GM19238 (cell line): ENCODE results near the gene CRAT.
"Not testable (repeated sequence)": the region's sequence is repeated elsewhere in the genome, so short reads cannot be mapped to it uniquely, and the experiment has no call there.

Source experiments
- DNase-seq: peaks from one replicate; pipeline ENCODE4 v3.0.0; 2011; ENCODE audit warnings: low spot score; ENCODE audit not compliant: insufficient read length

CRAT gene

DNA sequence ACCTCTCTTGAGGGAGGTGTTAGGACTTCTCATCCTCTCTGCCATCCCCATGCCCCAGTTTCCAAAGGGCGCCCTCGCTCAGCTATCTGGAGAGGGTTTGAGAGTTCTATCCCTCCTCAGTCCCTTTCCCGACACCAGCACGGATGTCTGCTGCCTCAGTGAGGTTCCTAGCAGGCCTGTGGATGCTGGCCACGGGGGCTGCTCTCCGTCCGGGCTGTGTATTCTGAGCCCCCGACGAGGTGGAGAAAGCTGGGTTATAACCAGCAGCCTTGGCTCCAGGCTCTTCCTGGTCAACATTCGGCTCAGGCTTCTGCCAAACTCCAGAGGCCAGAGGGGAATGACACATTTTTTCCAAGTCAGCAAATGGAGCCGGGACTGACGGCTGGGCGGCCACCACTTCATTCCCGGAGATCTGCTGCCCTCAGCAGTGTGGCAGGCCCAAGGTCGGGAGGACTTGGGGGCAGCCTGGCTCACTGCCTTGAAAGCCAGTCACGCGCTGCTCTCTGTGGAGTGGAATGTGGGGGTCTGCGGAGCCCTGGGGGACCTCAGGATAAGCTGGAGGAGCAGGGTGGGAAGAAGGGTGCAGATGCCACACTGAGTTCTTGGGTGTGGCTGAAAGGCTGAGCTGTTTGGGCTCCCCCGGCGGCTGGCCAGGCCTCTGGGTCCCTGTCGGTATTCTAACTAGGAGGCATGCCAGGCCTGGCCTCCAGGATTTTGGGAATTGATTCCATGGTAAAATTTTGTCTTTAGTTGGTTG lies 28.1 kb upstream of the CRAT start:
- DNase-seq, result no peak

DNA sequence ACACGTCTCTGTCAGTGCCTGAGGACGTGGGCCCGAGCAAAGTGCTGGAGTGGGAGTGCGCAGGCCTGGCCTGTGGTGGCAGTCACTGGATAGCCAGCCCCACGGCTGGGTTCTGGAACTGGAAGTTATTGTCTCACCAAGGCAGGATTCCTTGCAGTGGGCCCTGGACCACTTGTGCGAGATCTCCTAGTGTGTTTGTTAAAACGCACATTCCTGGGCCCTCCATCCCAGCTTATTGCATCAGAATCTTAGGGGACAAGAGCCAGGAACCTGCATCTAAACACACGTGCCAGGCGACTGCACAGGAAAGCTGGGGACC lies 27.5 kb upstream of the CRAT start:
- DNase-seq, result no peak

DNA sequence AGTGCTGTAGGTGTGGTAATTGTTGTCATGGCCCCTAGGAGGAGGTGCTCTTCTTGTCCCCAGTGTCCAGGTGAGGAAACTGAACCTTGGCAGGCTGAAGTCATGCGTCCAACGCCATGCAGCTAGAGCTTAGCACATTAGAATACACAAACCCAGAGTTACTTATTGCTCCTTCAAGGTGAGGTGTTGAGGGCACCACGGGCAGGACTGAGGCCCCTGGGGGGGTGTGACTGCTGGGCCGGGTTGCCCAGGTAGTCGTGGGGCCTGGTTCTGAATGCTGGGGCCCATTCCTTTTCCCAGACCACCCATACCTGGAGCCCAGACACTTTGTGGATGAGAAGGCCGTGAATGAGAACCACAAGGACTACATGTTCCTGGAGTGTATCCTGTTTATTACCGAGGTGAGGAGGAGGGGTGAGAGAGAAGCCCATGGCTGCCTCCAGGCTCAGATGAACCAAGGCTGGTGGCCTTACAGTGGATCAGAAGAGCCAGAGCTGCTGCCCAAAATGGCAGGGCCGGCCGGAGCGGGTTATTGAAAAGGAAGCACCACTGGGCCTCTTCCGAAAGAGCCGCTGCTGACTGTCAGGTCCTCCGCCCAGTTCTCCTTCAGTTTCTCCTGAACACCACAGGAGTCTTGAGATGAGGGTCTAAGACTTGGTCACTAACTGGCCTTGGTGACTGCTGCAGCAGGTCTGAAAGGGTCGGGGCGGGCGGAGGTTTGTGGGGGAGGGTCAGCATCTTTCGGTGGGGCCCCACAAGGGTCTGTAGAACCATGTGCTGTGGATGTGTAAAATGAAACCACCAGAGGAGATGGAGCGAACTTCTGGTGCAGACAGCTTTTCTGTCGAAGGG lies 26.9 kb upstream of the CRAT start:
- no peak for DNase-seq

DNA sequence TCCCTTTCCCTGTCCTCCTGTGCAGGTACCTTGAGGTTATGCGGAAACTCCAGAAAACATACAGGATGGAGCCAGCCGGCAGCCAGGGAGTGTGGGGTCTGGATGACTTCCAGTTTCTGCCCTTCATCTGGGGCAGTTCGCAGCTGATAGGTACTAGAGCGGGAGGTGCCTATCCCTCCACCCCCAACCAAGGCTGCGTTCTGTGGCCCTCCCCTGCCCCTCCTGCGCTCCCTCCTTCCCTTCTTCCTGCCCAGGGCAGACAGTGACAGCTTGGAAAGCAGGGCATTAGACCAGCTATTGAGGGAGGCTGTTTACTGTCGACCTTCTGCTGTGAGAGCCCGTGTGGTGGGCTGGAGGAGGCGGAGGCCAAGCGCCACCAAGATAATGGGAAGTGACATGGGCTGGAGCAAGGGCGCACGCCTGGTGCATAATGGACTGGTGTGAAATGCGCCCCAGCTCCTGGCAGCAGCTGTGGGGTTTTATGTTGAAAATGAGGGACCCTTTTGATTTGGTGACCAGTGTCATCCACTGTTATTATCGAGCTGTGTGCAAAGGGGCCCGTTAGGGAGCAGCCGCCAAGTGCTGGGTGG lies 25.9 kb upstream of the CRAT start:
- no peak for DNase-seq

DNA sequence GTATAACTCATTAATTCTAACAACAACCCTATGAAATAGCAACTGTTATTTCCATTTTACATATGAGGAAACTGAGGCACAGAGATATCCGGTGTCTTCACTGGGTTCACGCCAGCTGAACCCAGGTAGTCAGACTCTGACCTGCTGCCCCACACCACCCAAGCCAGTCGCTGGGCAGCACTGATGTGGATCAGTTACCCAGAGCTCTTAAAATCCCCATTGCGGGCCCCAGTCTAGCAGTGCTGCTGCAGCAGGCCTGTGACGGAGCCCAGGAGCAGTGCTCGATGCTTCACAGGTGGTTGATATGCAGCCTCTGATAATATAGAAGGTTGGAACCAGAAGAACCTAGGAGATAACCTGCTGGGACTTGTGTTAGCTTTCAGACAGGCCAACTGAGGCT lies 24.9 kb upstream of the CRAT start:
- no peak for DNase-seq

DNA sequence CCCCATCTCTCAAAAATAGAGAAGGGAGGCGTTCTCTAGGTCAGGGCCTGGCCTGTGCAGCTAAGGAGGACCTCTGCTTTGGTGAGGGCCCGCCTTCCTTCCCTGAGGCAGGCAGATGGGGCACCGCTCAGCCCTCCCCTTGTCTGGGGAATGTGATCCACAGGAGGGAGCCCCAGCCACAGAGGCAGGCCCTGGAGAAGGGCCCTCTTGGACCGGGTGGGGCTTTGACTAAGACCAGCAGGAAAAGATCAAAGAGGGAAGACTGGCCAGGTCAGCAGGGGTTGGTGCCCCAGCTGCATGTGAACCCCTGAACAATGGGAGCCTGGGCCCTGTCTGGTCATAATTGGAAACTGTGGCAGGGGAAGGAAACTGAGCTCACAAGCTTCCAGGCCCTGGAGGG lies 22.5 kb upstream of the CRAT start:
- no peak for DNase-seq

DNA sequence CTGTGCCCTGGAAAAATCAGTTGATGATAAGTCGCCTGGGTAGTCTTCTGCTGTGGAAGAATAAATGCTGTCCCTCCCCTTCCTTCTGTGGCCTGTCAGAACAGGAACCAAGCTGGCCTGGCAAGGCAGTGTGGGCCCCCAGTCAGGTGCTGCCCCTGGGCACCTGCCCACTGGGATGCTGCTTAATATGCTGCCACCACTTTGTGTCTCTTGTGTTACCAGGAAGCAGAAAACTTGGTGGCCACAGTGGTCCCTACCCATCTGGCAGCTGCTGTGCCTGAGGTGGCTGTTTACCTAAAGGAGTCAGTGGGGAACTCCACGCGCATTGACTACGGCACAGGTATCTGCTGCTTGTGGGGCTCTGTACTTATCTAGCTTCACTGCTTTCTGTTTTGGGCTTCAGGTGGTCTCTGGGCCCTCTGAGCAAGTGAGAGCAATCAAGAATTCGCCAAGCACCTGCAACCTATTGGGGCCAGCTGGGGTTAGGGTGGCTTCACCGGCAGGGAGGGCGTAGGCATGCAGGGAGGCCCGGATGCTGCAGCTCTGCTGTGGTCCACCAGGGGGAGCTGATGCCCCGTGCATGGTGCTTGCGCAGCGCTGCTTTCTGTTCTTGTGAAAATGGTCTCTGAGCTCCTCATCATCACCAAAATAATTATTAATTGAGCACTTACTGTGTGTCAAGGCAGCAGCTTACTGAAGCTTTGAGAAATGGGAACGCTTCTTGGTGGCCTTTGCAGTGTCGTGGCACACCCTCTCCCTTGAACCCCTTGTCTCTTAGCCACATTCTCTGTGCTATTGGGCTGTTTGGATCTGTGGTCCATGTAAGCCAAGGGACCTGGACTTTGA lies 20.9 kb upstream of the CRAT start:
- peak; percentile 86 for DNase-seq

DNA sequence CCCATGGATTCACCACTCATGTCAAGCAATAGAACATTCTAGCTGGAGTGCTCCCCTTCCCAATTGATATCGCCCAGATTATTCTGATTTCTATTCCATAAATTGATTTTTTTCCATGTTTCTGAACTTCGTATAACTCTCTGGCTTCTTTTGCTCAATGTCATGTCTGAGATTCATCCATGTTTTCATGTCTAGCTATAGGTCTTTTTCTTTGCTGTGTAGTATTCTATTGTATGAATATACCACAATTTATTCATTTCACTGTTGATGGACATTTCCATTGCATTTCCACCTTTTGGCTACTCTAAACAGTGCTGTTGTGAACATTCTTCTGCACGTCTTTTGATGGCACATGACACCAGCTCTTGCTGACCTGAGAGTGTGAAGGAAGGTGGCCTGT lies 20.2 kb upstream of the CRAT start:
- DNase-seq, result no peak

DNA sequence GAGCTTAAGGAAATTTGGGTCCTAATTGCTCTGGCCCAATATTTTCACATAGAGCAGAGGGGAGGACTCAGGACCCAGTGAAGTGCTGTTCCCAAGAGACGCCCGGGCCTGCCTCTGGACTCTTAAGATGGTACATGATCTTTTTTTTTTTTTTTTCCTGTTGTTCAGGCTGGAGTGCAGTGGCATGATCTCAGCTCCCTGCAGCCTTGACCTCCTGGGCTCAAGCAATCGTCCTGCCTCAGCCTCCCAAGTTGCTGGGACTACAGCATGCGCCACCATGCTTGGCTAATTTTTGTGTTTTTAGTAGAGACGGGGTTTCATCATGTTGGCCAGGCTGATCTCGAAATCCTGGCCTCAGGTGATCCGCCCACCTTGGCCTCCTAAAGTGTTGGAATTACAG lies 19.7 kb upstream of the CRAT start:
- not testable (repeated sequence) for DNase-seq

DNA sequence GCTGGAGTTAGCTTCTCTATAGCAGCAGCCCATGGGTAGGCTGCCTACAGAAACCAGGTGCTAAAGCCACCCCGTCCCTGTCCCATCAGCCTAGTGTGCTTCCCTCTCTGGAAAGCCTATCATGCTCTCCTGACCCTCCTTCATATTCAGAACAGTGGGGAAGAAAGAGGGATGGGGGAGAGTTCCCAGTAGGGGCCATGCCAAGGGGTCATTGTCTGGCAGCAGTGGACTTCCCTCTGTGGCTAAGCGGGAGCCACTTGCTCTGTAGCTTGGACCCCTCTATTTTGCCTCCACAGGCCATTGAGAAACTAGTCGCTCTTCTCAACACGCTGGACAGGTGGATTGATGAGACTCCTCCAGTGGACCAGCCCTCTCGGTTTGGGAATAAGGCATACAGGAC lies 18.1 kb upstream of the CRAT start:
- DNase-seq, result no peak

DNA sequence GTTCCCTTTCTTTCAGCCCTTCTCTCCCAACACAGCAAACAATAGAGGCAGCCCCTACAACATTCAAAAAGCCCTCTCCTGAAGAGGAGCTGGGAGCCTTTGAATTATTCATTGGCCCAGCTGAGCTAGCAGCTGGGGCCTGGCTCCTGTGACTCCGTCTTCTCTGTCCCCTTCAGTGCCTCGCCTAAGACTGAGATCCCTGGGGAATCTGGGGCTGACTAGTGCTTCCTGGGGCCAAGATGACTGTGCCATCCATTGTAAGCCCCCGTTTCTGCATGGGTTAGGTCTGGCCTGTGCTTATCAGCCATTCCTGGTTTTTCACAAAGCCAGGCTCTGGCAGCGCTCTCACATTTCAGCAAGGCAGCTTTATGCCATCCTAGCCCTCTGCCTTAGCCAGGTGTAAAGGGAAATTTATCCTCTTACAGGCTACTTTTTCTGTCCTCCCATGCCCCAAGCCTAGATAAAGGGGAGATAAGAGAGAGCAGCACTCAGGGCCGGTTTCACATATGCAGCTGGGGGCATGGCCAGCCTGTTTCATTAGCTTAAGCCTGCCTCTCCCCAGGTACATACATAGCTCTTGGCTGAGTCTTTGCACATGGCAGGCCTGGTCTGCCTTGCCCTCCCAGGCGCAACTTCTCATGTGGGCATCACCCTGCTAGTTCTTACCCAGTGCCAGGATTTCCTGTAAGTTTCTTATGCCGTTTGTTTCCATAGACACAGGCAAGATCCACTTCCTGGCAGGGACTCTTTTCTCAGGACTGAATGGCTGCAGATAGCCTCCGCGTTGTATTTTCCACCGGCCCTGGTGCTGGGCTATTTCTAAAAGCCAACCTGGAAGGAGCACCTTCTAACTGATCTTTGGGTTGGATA lies 16.4 kb upstream of the CRAT start:
- no peak for DNase-seq

DNA sequence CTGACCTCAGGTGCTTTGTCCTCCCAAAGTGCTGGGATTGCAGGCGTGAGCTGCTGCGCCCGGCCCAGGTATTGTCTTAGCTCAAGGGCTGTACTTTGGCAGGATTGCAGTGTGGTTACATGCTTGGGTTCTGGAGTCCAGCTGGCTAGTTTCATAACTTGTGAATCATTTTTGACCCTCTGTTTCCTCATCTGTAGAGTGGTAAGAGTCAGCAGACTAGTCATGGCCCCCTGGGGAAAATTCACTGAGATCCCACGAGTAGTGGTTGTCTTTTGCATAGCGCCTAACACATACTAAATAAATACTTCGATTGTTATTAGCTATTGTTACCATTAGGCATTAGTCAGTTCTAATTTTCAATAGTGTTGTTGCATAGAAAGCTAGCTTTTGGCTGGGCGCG lies 14.9 kb upstream of the CRAT start:
- no peak for DNase-seq

DNA sequence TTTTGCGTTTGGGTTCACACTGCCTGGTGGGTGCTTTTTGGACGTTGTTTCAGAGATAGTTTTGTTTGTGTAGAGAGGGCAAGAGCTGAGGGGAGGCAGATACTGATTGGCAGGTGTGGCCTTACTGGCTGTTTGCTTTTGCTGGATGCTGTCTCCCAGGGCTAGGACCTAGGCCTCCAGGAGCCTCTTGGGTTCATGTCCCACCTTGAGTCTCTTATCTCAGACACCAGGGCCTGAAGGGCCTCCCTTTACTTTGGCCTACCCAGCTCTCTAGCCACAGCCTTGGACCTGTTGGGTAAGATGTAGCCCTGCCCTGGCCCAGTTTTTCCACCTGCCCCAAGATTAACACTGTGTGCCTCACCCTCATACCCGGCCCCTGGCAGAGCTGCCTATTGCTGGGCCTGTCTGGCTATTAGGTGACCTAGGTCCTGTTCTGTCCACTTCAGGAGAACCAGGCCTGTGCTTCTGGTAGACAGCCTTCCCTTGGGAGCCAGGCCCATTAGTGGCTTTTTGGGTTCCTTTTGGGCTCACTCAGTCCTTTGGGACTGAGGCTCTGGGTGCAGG lies 14.0 kb upstream of the CRAT start:
- DNase-seq, result no peak

DNA sequence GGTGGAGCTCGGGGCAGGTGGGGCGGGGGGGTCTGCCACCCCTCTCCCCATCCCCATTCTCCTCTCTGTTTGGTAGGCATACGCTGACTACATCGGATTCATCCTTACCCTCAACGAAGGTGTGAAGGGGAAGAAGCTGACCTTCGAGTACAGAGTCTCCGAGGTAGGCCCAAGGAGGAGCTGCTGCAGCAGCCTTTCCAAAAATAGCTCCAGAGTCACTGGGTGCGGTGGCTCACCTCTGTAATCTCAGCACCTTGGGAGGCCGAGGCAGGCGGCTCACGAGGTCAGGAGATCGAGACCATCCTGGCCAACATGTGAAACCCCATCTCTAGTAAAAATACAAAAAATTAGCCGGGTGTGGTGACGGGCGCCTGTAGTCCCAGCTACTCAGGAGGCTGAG lies 12.4 kb upstream of the CRAT start:
- DNase-seq, result not testable (repeated sequence)

DNA sequence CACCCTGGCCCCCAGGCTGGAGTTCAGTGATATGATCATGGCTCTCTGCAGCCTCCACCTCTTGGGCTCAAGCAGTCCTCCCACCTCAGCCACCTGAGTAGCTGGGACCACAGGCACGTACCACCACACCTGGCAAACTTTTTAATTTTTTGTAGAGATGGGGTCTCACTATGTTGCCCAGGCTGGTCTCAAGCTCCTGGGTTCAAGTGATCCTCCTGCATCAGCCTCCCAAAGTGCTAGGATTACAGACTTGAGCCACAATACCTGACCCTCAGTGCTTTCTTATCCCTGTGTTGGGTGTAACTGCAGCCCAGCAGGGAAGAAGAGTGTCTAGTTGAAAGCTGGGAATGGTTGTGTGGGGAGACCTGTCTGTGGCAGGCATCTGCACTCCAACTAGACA lies 11.5 kb upstream of the CRAT start:
- no peak for DNase-seq

DNA sequence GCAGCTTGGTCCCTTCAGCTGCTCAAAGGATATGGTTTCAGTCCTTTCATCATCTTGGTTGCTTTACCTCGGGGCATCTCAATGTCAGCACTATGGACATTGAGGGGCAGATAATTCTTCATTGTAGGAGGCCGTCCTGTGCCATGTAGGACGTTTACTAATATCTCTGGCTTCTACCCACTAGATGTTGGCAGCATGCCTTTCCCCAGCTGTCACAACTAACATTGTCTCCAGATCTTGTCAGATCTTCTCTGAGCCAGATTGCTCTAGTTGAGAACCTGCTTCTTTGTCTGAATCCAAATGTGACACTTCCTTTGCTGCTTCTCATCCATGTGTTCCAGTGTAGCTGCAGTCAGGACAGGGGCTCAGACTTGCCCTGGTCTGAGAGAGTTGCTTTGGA lies 10.9 kb upstream of the CRAT start:
- no peak for DNase-seq

DNA sequence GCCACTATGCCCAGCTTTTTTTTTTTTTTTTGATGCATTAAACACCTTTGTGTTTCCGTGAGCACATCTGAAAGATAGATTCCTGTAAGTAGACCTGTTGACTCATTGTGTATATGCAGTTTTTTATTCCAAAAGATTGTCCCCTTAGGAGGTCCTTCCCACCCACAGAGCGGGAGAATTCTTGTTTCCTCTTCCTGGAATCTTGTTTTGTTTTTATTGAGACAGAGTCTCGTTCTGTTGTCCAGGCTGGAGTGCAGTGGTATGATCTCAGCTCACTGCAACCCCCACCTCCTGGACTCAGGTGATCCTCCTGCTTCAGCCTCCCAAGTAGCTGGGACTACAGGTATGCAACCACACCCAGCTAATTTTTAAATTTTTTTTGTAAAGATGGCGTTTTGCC lies 8.2 kb upstream of the CRAT start:
- no peak for DNase-seq

DNA sequence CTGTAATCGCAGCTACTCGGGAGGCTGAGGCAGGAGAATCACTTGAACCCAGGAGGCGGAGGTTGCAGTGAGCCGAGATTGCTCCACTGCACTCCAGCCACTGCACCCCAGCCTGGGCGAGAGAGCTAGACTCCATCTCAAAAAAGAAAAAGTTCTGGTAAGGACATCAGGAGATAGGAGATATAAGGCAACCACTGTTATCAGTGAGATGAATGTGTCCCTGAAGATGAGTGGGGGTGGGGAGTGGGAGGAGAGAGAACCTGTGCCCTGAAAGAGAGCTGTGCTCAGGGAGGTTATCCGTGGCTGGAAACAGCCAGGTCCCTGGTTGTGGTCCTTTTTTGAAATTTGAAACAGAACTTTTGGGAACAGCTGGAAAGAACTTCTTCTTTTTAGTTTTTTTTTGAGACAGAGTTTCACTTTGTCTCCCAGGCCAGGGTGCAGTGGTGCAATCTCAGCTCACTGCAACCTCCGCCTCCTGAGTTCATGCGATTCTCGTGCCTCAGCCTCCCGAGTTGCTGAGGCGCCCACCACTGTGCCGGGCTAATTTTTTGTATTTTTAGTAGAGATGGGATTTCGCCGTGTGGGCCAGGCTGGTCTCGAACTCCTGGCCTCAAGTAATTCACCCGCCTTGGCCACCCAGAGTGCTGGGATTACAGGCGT lies 3.2 kb upstream of the CRAT start:
- no peak for DNase-seq

DNA sequence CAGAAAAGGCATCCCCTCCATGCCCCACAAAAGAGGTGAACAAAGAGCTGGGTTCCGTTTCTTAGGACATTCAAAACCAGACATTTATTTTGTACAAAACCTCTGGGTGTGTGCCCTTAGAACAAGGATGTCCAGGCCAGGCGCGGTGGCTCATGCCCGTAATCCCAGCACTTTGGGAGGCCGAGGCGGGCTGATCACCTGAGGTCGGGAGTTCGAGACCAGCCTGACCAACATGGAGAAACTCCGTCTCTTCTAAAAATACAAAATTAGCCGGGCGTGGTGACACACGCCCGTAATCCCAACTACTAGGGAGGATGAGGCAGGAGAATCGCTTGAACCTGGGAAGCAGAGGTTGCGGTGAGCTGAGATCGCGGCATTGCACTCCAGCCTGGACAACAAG lies 1.9 kb upstream of the CRAT start:
- not testable (repeated sequence) for DNase-seq
